SU-DHL-6 (cell line): ENCODE measurements around the gene PLEKHA8.

Experiments used
- H2AFZ ChIP-seq: fragments of 200-600 bp; sonication (generic); 2 replicates; pipeline ENCODE4 v1.6.1; 2014; ENCODE audit warnings: low read depth, mild to moderate bottlenecking, moderate library complexity, mixed read lengths, antibody characterized with exemption, low read length; ENCODE audit not compliant: severe bottlenecking
- H3F3A ChIP-seq: fragments of 200-600 bp; shearing (Covaris generic); 2 replicates; pipeline ENCODE4 v1.6.0; 2016; ENCODE audit warnings: antibody characterized with exemption, mild to moderate bottlenecking; ENCODE audit not compliant: insufficient read depth
- H3K27ac ChIP-seq: fragments of 200-600 bp; sonication (generic); 2 replicates; pipeline ENCODE4 v1.5.1; 2016; ENCODE audit warnings: low read depth, mild to moderate bottlenecking, low read length, moderate library complexity, mixed read lengths
- H3K27me3 ChIP-seq: fragments of 200-600 bp; sonication (generic), shearing (Covaris generic); 2 replicates; pipeline ENCODE4 v1.6.0; 2014; ENCODE audit warnings: mild to moderate bottlenecking, low read length
- H3K36me3 ChIP-seq: fragments of 200-600 bp; sonication (generic); 2 replicates; pipeline ENCODE4 v1.6.1; 2014; ENCODE audit warnings: mild to moderate bottlenecking, low read length, mixed read lengths
- H3K4me2 ChIP-seq: fragments of 300-600, 200-600 bp; shearing (Covaris generic), sonication (generic); 2 replicates; pipeline ENCODE4 v1.6.0; 2014; ENCODE audit warnings: low read length, low read depth, mild to moderate bottlenecking; ENCODE audit not compliant: poor library complexity, severe bottlenecking
- H3K4me3 ChIP-seq: fragments of 200-600 bp; sonication (generic); 2 replicates; pipeline ENCODE4 v1.5.1; 2014; ENCODE audit warnings: antibody characterized with exemption, low read length, mild to moderate bottlenecking, mixed read lengths; ENCODE audit not compliant: insufficient read depth, poor library complexity, severe bottlenecking
- H3K79me2 ChIP-seq: fragments of 200-600 bp; sonication (generic); 2 replicates; pipeline ENCODE4 v1.6.1; 2014; ENCODE audit warnings: mild to moderate bottlenecking, low read length, moderate library complexity; ENCODE audit not compliant: insufficient read depth
- H3K9ac ChIP-seq: fragments of 200-600 bp; sonication (generic); 2 replicates; pipeline ENCODE4 v1.7.0; 2014; ENCODE audit warnings: mild to moderate bottlenecking, low read length
- H3K9me2 ChIP-seq: fragments of 200-600 bp; sonication (generic); replicated peaks from 2 replicates; pipeline ENCODE4 v1.6.1; 2014; ENCODE audit warnings: low read length; ENCODE audit not compliant: insufficient read depth
- H3K9me3 ChIP-seq: fragments of 200-600 bp; sonication (generic); 2 replicates; pipeline ENCODE4 v1.6.1; 2014; ENCODE audit warnings: low read length, mixed read lengths; ENCODE audit not compliant: insufficient read depth
- H4K20me1 ChIP-seq: fragments of 200-600 bp; sonication (generic); 2 replicates; pipeline ENCODE4 v1.6.1; 2014; ENCODE audit warnings: low read depth, mild to moderate bottlenecking, antibody characterized with exemption, low read length, moderate library complexity, mixed read lengths
- CTCF ChIP-seq: fragments of 200-600 bp; sonication (generic); IDR thresholded peaks from one replicate; pipeline ENCODE4 v1.5.1; 2017; ENCODE audit warnings: antibody characterized with exemption, mild to moderate bottlenecking, low read length, moderate library complexity; ENCODE audit not compliant: insufficient read depth, poor library complexity, severe bottlenecking
- EZH2phosphoT487 ChIP-seq: fragments of 200-600 bp; sonication (generic), shearing (Covaris generic); conservative IDR thresholded peaks from 2 replicates; pipeline ENCODE4 v1.6.1; 2018; ENCODE audit warnings: mild to moderate bottlenecking, antibody characterized with exemption, low read length, moderate library complexity, mixed read lengths

Gene PLEKHA8

GRCh38 chr7:30178748-30179436, 150.7 kb downstream of the PLEKHA8 start:
- H3K79me2 ChIP-seq, result no peaks in the 10 kb centered on the region
- peak overlapping the region; percentile 7 for H3K4me3 ChIP-seq
- no peaks in the 10 kb centered on the region for H3F3A ChIP-seq
- H4K20me1 ChIP-seq, result no peaks in the 10 kb centered on the region
- no peaks in the 10 kb centered on the region for H3K36me3 ChIP-seq
- no peak overlapping the region for H3K27ac ChIP-seq
- H3K9me3 ChIP-seq, result no peaks in the 10 kb centered on the region
- H3K4me2 ChIP-seq, result peak overlapping the region; percentile 46
- H2AFZ ChIP-seq, result peak overlapping the region; percentile 65
- no peaks in the 10 kb centered on the region for H3K9me2 ChIP-seq
- H3K27me3 ChIP-seq, result no peaks in the 10 kb centered on the region
- H3K9ac ChIP-seq, result peak overlapping the region; percentile 7
- TF ChIP-seq EZH2phosphoT487, result no peak
- TF ChIP-seq CTCF, result no peak
